ENCODE results near the gene TGFB3. TPM values are rescaled to one million over a fixed set of nuclear protein-coding genes. Genes with fewer than 3 reads are reported as not detected.

Gene TGFB3
- total and polyA plus RNA-seq, 2 donors (not counting 3 experiments of a cell fraction or from before 2014, with no cell fraction given) = 5.3 to 5.4 TPM

DNA sequence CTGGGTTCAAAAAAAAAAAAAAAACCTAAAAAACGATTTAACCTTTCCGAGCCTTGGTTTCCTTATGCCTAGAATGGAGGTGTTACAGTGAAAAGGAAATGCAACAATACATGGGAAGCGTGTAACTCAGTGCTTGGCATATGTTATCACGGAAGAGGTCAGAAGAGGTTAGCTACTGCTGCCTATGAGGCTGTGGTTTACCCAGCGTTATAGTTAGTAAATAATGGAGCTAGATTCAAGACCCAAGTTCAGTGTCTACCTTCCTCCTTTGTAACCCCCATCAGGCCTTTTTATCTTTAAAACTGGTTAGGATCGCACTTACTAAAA lies 4.6 kb upstream of the TGFB3 start:
- FAIRE-seq = peak; percentile 78
- H3K36me3 ChIP-seq (ENCODE audit: control insufficient read depth in 2 of 2, extremely low read depth in 1 of 2, insufficient read depth in 2 of 2, low read length in 2 of 2) = no peaks in the 10 kb centered on the region
- peak overlapping the region; percentile 48 for H2AFZ ChIP-seq (ENCODE audit: low read depth, low read length)
- H3K9me3 ChIP-seq (replicated peaks; ENCODE audit: control insufficient read depth, insufficient read depth, low read length) = no peaks in the 10 kb centered on the region
- TF ChIP-seq POLR2A (IDR thresholded peaks at IDR 0.05; ENCODE audit: low read depth, low read length) (no peak), MYC (IDR thresholded peaks at IDR 0.05; ENCODE audit: low read depth, low read length) (no peak), JUN (IDR thresholded peaks at IDR 0.05; ENCODE audit: borderline replicate concordance, insufficient read depth, insufficient read length, low read depth) (no peak), POLR2AphosphoS5 (IDR thresholded peaks at IDR 0.05; ENCODE audit: insufficient read depth, low read depth, low read length) (no peak), EZH2 (IDR thresholded peaks at IDR 0.05; ENCODE audit: borderline replicate concordance, low read depth, low read length, severe bottlenecking) (no peak), FOS (IDR thresholded peaks at IDR 0.05; ENCODE audit: borderline replicate concordance, insufficient read depth, low read length) (no peak), GATA2 (IDR thresholded peaks at IDR 0.05; ENCODE audit: insufficient read depth, insufficient read length, low read depth, low read length) (no peak)
- TF ChIP-seq, protein P1, sequence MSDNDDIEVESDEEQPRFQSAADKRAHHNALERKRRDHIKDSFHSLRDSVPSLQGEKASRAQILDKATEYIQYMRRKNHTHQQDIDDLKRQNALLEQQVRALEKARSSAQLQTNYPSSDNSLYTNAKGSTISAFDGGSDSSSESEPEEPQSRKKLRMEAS (IDR thresholded peaks at IDR 0.05; ENCODE audit: insufficient read depth, insufficient read length) = no peak
- TF ChIP-seq, protein P2, sequence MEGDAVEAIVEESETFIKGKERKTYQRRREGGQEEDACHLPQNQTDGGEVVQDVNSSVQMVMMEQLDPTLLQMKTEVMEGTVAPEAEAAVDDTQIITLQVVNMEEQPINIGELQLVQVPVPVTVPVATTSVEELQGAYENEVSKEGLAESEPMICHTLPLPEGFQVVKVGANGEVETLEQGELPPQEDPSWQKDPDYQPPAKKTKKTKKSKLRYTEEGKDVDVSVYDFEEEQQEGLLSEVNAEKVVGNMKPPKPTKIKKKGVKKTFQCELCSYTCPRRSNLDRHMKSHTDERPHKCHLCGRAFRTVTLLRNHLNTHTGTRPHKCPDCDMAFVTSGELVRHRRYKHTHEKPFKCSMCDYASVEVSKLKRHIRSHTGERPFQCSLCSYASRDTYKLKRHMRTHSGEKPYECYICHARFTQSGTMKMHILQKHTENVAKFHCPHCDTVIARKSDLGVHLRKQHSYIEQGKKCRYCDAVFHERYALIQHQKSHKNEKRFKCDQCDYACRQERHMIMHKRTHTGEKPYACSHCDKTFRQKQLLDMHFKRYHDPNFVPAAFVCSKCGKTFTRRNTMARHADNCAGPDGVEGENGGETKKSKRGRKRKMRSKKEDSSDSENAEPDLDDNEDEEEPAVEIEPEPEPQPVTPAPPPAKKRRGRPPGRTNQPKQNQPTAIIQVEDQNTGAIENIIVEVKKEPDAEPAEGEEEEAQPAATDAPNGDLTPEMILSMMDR (IDR thresholded peaks at IDR 0.05; ENCODE audit: extremely low read depth in 1 of 2, insufficient read depth in 1 of 2, low read depth in 1 of 2, low read length in 2 of 2) = no peak
- no peaks in the 10 kb centered on the region for H3K9me1 ChIP-seq (replicated peaks; ENCODE audit: control insufficient read depth, extremely low read depth, insufficient read depth, low read length)
- peak; percentile 81 for DNase-seq (ENCODE audit: low read depth, low spot score)
- peak overlapping the region; percentile 92 for H3K27ac ChIP-seq (ENCODE audit: insufficient read depth, low read depth, low read length)
- CTCF ChIA-PET = interaction anchor here (1.1 to 1.7 kb wide), 5 partner anchors 80 to 277 kb away, joined by 3 to 22 read pairs (median 3); no protein-coding TSS in a partner anchor
- dilution Hi-C loops (cut with MboI; ENCODE audit: extremely low pct_ligation_motif_present, low sequenced_read_pairs) (loop anchor here (25.0 kb wide), 1 partner anchor 274 kb away; no protein-coding TSS in a partner anchor), intact Hi-C loops (cut with micrococcal nuclease) (loop anchor here (2.0 to 5.0 kb wide), 3 partner anchors 116 to 366 kb away; partner anchors contain the start of gene GPATCH2L)
- no peaks in the 10 kb centered on the region for H3K79me2 ChIP-seq (ENCODE audit: control insufficient read depth, insufficient read depth, low read length)
- H4K20me1 ChIP-seq (replicated peaks; ENCODE audit: control insufficient read depth, extremely low read depth, insufficient read depth, low read length) = no peaks in the 10 kb centered on the region
- peak overlapping the region; percentile 90 for H3K9ac ChIP-seq (replicated peaks; ENCODE audit: extremely low read depth, insufficient read depth, low read length)
- POLR2A ChIA-PET = interaction anchor here (0.6 to 0.7 kb wide), 2 partner anchors 65 to 101 kb away, joined by 3 to 4 read pairs; no protein-coding TSS in a partner anchor
- peaks cover 47% of the 10 kb centered on the region for H3K4me1 ChIP-seq (ENCODE audit: control insufficient read depth, extremely low read depth, insufficient read depth, low read length)
- H3K4me3 ChIP-seq (replicated peaks in 1 of 3; ENCODE audit: insufficient read depth in 1 of 3, low read depth in 1 of 3, low read length in 3 of 3) = peak overlapping the region; percentile 55 to 80 (median 74)
- H3K4me2 ChIP-seq (ENCODE audit: insufficient read depth, low read length) = peak overlapping the region; percentile 73
- BruUV-seq (replicated peaks) = no TSS peak
- no peaks in the 10 kb centered on the region for H3K27me3 ChIP-seq (ENCODE audit: control insufficient read depth in 2 of 2, insufficient read depth in 2 of 2, low read length in 2 of 2)
